PC-9 (cell line): Measurements from ENCODE around the gene CAMKMT.

ENCODE experiments used
- CTCF ChIP-seq: fragments of 200-600 bp; sonication (generic); conservative IDR thresholded peaks from 2 replicates; pipeline ENCODE4 v1.6.1; 2017; ENCODE audit warnings: mixed run types, antibody characterized with exemption, mild to moderate bottlenecking, moderate library complexity
- EZH2 ChIP-seq: fragments of 200-600 bp; sonication (generic); IDR thresholded peaks from 2 replicates; pipeline ENCODE4 v1.8.0; 2017; ENCODE audit warnings: antibody characterized with exemption, low read depth

DNA sequence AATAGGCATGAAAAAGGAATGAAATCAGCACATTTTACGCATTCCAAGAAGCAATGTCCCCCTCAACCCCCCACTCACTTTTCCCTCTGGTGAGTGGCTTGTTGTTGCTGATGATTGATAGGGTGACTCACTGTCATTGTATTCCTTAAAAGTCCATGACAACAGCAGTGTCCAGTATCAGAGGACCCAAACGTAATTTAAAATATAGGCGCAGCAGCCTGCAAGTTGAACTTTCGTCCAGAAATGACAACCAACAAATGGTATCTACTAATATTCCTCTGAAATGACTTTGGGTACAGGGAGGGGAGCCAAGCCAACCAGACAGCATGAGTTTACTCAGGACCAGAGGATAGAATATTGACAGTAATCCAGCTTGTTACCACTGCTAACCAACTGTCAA, 396.8 kb downstream of the CAMKMT start:
- TF ChIP-seq CTCF = no peak
- no peak for TF ChIP-seq EZH2
